CD14-positive monocyte (primary cell): ENCODE measurements around the gene MOB1B. TPM values are rescaled to one million over a fixed set of nuclear protein-coding genes. Genes with fewer than 3 reads are reported as not detected.
"Not testable (repeated sequence)": the region's sequence is repeated elsewhere in the genome, so short reads cannot be mapped to it uniquely, and the experiment has no call there.

ENCODE experiments used
- DNase-seq, 3 donors: peaks; one replicate each; pipeline ENCODE4 v3.0.0-alpha.2; 2011 to 2022
- H2AFZ ChIP-seq: 2 replicates; pipeline ENCODE4 v1.6.0; 2012; ENCODE audit warnings: mild to moderate bottlenecking, low read depth, low read length, inconsistent platforms; ENCODE audit not compliant: insufficient read depth, poor library complexity, severe bottlenecking
- H3K27ac ChIP-seq, 2 donors: 1 replicate in 1 of 2; 2 replicates in 1 of 2; pipeline ENCODE4 v1.5.1; 2012 to 2013; ENCODE audit warnings: low read length in 2 of 2, control low read depth in 1 of 2, inconsistent platforms in 1 of 2, low read depth in 1 of 2, mild to moderate bottlenecking in 1 of 2
- H3K27me3 ChIP-seq, 2 donors: one replicate each; pipeline versions ENCODE4 v1.6.0 to v1.6.1; 2011 to 2013; ENCODE audit warnings: low read length in 2 of 2; ENCODE audit not compliant: control insufficient read depth in 2 of 2, insufficient read depth in 2 of 2
- H3K36me3 ChIP-seq, 2 donors: replicated peaks in 1 of 2; 1 replicate in 1 of 2; 2 replicates in 1 of 2; pipeline versions ENCODE4 v1.5.1 to v1.6.1; 2012 to 2013; ENCODE audit warnings: low read length in 2 of 2, control low read depth in 1 of 2, inconsistent platforms in 1 of 2, mild to moderate bottlenecking in 1 of 2; ENCODE audit not compliant: insufficient read depth in 2 of 2, control insufficient read depth in 1 of 2
- H3K4me1 ChIP-seq, 2 donors: 1 replicate in 1 of 2; 2 replicates in 1 of 2; pipeline versions ENCODE4 v1.5.1 to v1.6.1; 2012 to 2013; ENCODE audit warnings: low read length in 2 of 2, control low read depth in 1 of 2, inconsistent platforms in 1 of 2, mild to moderate bottlenecking in 1 of 2, moderate library complexity in 1 of 2; ENCODE audit not compliant: insufficient read depth in 2 of 2, control insufficient read depth in 1 of 2
- H3K4me2 ChIP-seq: replicated peaks from 2 replicates; pipeline ENCODE3; 2012; ENCODE audit warnings: low read length, moderate library complexity, mild to moderate bottlenecking; ENCODE audit not compliant: poor library complexity, severe bottlenecking; ENCODE audit errors: extremely low read depth
- H3K4me3 ChIP-seq, 3 experiments: fragments of 200-600 bp in 1 of 3; sonication (generic) in 1 of 3; replicated peaks in 1 of 3; 1 replicate in 2 of 3; 2 replicates in 1 of 3; pipeline ENCODE4 v1.5.1; 2011 to 2013; ENCODE audit warnings: low read length in 3 of 3, mild to moderate bottlenecking in 3 of 3, control low read depth in 2 of 3, low read depth in 2 of 3, inconsistent platforms in 1 of 3, moderate library complexity in 1 of 3
- H3K79me2 ChIP-seq: 2 replicates; pipeline ENCODE4 v1.6.0; 2012; ENCODE audit warnings: mild to moderate bottlenecking, control low read depth, inconsistent platforms, low read length, moderate library complexity; ENCODE audit not compliant: insufficient read depth
- H3K9ac ChIP-seq: 2 replicates; pipeline ENCODE4 v1.6.0; 2017; ENCODE audit warnings: low read length, mild to moderate bottlenecking; ENCODE audit not compliant: insufficient read depth, poor library complexity, severe bottlenecking
- H3K9me3 ChIP-seq, 2 donors: replicated peaks in 1 of 2; 1 replicate in 1 of 2; 2 replicates in 1 of 2; pipeline versions ENCODE4 v1.5.1 to v1.6.1; 2012 to 2013; ENCODE audit warnings: low read length in 2 of 2, control low read depth in 1 of 2; ENCODE audit not compliant: control insufficient read depth in 1 of 2, insufficient read depth in 1 of 2
- H4K20me1 ChIP-seq: 2 replicates; pipeline ENCODE4 v1.6.0; 2012; ENCODE audit warnings: mild to moderate bottlenecking, low read length, control low read depth, moderate library complexity; ENCODE audit not compliant: insufficient read depth
- H3K27ac Mint-ChIP-seq, 7 donors: one replicate each; pipeline ENCODE4 v1.8.0; 2020; ENCODE audit warnings: mild to moderate bottlenecking in 7 of 7, mixed read lengths in 7 of 7, moderate library complexity in 6 of 7, inconsistent platforms in 2 of 7
- H3K27me3 Mint-ChIP-seq, 3 donors: one replicate each; pipeline ENCODE4 v1.8.0; 2021 to 2022; ENCODE audit warnings: low read depth in 3 of 3, mild to moderate bottlenecking in 3 of 3, mixed read lengths in 3 of 3, moderate library complexity in 3 of 3, inconsistent platforms in 1 of 3
- H3K36me3 Mint-ChIP-seq, 2 donors: one replicate each; pipeline ENCODE4 v1.8.0; 2020; ENCODE audit warnings: mixed read lengths in 2 of 2, inconsistent platforms in 1 of 2, mild to moderate bottlenecking in 1 of 2
- H3K4me1 Mint-ChIP-seq: one replicate; pipeline ENCODE4 v1.8.0; 2020; ENCODE audit warnings: mild to moderate bottlenecking, mixed read lengths
- H3K4me3 Mint-ChIP-seq, 2 donors: one replicate each; pipeline ENCODE4 v1.8.0; 2020; ENCODE audit warnings: mild to moderate bottlenecking in 2 of 2, mixed read lengths in 2 of 2, moderate library complexity in 1 of 2
- H3K9me3 Mint-ChIP-seq, 7 donors: one replicate each; pipeline ENCODE4 v1.8.0; 2020 to 2022; ENCODE audit warnings: mixed read lengths in 7 of 7, mild to moderate bottlenecking in 6 of 7, moderate library complexity in 6 of 7, inconsistent platforms in 2 of 7
- WGBS: methylation state at CpG from one replicate; pipeline ENCODE4 v1.1.5; 2013; ENCODE audit warnings: missing lambda C conversion rate; ENCODE audit not compliant: insufficient coverage; 5-methylcytosine and 5-hydroxymethylcytosine counted together
- intact Hi-C, 2 donors: fragments of 100-400 bp; cut with micrococcal nuclease; formaldehyde crosslinking; loops; one replicate each; pipeline versions ENCODE4 v1.15.0 to v1.15.1; 2023
- polyA plus RNA-seq, 3 donors: library from polyadenylated mRNA; depleted of rRNA in 1 of 3; unstranded in 2 of 3; stranded (reverse) in 1 of 3; fragments of 300-500 nt in 2 of 3; fragments of >200 nt in 1 of 3; fragmentation: Illumina TruSeq in 2 of 3; gene quantifications; 1 replicate in 2 of 3; 2 replicates in 1 of 3; pipeline ENCODE4 v1.2.3, GENCODE V29; 2012 to 2021
- TF ChIP-seq, protein P1 (sequence below): fragments of 200-600 bp; IDR thresholded peaks from one replicate; pipeline ENCODE4 v1.8.0; 2022; ENCODE audit warnings: antibody characterized with exemption, mild to moderate bottlenecking

MOB1B gene
- polyA plus RNA-seq, 3 donors = 3.9 to 10.7 (median 7.0) TPM

DNA sequence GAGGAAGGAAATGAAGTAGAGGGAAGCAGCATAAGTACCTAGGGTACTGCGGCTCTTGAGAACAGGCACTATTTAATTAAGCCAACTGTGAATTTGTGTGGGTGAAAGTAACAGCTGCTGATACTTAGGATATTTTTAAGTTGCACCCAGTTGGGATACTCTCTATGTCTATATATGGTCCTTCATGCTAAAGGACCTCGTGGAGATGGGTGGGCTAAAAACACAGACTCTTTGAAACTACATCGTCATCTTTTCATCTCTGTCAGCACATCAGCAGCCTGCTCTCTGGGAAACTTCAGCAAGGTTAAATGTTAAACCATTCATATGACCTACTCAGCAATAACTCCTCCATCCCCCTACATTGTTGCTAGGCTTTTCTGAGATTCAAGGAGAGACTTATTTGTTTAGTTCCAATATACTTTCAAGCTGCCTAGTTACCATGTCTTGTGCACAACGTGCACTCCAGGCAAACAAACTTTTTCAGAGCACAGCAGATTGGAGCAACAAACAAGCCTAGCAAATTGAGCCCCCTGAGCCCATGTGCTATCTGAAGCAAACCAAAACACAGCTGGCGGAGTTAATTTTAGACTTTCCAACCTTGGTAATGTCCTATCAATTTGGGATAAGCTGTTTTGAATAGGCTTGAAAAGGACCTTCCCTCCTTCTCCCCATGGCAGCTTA lies 6.2 kb upstream of the MOB1B start:
- Histone ChIP-seq H4K20me1 (no peaks in the 10 kb centered on the region), H3K4me3 (no peak overlapping the region), H3K9me3 (no peaks in the 10 kb centered on the region), H3K4me1 (peaks cover 21 to 22% of the 10 kb centered on the region in 2 donors), H3K27me3 (no peaks in the 10 kb centered on the region), H3K36me3 (no peaks in the 10 kb centered on the region), H3K79me2 (no peaks in the 10 kb centered on the region), H2AFZ (no peak overlapping the region), H3K9ac (no peak overlapping the region), H3K27ac (no peak overlapping the region), H3K4me2 (no peak overlapping the region)
- intact Hi-C loops = loop anchor here (5.0 to 10.0 kb wide), 3 partner anchors 49 to 51 kb away; no protein-coding TSS in a partner anchor
- Mint-ChIP-seq H3K4me1 (peaks cover 21% of the 10 kb centered on the region), H3K36me3 (no peaks in the 10 kb centered on the region), H3K27ac (peak overlapping the region in 1 of 7 donors; percentile 15), H3K9me3 (no peaks in the 10 kb centered on the region), H3K27me3 (peaks cover 0 to 7% (median 0%) of the 10 kb centered on the region in 3 donors), H3K4me3 (no peak overlapping the region)
- TF ChIP-seq, protein P1, sequence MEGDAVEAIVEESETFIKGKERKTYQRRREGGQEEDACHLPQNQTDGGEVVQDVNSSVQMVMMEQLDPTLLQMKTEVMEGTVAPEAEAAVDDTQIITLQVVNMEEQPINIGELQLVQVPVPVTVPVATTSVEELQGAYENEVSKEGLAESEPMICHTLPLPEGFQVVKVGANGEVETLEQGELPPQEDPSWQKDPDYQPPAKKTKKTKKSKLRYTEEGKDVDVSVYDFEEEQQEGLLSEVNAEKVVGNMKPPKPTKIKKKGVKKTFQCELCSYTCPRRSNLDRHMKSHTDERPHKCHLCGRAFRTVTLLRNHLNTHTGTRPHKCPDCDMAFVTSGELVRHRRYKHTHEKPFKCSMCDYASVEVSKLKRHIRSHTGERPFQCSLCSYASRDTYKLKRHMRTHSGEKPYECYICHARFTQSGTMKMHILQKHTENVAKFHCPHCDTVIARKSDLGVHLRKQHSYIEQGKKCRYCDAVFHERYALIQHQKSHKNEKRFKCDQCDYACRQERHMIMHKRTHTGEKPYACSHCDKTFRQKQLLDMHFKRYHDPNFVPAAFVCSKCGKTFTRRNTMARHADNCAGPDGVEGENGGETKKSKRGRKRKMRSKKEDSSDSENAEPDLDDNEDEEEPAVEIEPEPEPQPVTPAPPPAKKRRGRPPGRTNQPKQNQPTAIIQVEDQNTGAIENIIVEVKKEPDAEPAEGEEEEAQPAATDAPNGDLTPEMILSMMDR = no peak
- 30% methylated on average over 2 of the region's 5 CpGs for WGBS
- no peak for DNase-seq

DNA sequence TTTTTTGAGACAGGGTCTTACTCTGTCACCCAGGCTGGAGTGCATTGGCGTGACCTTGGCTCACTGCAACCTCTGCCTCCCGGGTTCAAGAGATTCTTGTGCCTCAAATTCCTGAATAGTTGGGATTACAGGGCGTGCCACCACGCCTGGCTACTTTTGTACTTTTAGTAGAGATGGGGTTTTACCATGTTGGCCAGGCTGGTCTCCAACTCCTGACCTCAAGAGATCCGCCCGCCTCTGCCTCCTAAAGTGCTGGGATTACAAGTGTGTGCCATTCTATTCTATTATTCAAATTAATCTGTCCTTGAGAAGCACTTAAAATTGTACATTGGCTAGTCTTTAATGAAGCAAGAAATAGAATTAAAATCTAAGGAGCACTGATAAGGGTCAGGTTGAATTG lies 3.6 kb upstream of the MOB1B start:
- H3K9me3 ChIP-seq, H3K36me3 ChIP-seq, DNase-seq, H3K9me3 Mint-ChIP-seq, H3K27ac Mint-ChIP-seq, H3K27ac ChIP-seq, H3K36me3 Mint-ChIP-seq, H3K27me3 Mint-ChIP-seq, H3K9ac ChIP-seq, H2AFZ ChIP-seq, H3K4me3 Mint-ChIP-seq, H3K4me2 ChIP-seq, H3K4me3 ChIP-seq, H3K27me3 ChIP-seq, H4K20me1 ChIP-seq: not testable (repeated sequence)
- H3K4me1 Mint-ChIP-seq = peaks cover 22% of the 10 kb centered on the region
- intact Hi-C loops = loop anchor here (5.0 to 10.0 kb wide), 3 partner anchors 46 to 54 kb away; no protein-coding TSS in a partner anchor
- Histone ChIP-seq H3K4me1 (peaks cover 21 to 28% of the 10 kb centered on the region in 2 donors), H3K79me2 (peaks cover 20% of the 10 kb centered on the region)
- WGBS = 100% methylated on average over 1 of the region's 6 CpGs
